HG02938 (cell line): ENCODE measurements around the gene PKP4.

ENCODE experiments used
- ATAC-seq: cut with Tn5 transposase; IDR thresholded peaks from one replicate; pipeline ENCODE4 v1.9.1; 2021; ENCODE audit warnings: mild to moderate bottlenecking, moderate library complexity; ENCODE audit not compliant: unreplicated experiment

The PKP4 gene

DNA sequence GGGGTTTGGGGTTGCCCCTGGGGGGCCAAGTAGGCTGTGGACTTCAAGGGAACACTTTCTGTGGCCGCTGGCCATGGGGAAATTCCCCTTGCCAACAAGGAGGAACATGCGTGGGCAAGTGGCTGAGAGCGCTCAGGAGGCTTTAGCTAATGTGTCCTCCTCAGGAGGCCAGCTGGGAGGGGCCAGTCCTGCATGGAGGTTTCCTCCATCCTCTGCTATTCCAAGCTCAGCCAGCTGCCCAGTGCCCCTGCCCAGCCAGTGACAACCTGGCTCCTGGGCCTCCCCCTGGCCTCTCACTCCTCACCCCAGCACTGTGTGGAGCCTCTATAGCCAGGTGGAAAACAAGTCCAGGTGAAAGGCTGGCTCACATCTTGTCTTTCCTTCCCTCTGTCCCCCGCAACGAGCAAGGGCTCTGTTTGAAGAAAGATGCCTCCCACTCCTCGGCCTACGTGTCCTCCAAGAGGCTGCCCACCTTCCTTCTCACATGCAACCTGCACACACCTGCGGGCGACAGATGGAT lies 273.9 kb downstream of the PKP4 start:
- no peak for ATAC-seq

DNA sequence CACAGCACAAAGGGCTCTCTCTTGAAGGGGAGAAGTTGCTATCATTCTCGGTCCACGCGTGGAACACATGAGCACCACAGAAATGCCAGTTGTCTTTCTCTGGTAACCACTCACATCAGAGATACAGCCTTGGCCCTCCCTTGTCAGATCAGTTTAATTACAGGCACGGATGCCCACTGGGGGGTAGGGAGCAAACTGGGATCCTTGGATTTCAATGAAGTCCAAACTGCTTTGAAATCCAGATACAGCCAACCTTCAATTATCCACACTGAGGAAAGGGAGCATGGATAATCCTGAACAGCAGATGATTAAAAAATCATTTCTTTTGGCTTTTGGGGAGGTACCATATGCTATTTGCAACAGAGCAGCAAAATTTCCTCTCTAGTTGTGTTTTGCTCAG lies 274.6 kb downstream of the PKP4 start:
- ATAC-seq, result no peak
